Measurements from ENCODE around the gene CAMKK1.

CAMKK1 gene

DNA sequence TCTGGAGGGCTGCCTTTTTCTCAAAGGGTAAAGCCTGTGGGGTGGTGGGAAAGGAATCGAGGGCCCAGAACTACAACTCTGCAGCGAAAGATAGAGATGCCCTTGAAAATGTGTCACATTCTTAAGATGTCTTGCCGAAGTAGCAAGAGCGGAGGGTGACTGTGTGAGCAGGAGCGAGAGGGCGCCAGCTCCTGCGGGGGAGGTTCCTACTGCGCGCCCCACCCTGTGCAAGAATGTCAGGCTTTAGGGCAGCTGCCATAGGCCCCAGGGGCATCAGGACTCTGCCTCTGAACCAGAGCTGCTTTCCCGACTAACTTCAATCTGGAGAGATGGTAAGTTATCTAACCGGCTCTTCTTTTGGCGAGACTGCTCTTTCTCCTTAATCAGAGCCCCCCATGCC lies 80.1 kb downstream of the CAMKK1 start:
- DNase-seq (ENCODE audit: low read depth in 2 of 2) = no peak

DNA sequence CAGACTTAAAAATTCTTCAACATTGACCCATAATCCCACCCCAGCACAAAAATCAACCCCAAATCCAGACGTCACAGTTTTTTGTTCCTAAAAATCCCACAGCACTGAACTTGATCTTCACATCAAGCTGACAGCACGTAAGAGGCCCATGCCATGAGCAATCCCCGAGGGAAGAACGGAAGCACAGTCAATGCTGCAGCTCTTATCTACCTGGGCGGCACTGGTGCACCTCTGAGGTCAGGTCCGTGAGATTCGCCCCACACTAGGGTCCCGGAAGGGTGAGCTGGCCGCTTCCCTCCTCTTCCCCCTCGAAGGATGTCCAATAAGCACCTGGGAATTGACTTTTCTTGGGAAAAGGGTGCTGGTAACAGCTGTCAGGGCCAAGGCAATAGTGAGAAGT lies 80.6 kb downstream of the CAMKK1 start:
- no peak for DNase-seq (ENCODE audit: low read depth in 2 of 2)
